ENCODE data around the gene LEMD1.

- TF ChIP-seq EZH2 (IDR thresholded peaks at IDR 0.05; ENCODE audit: insufficient read depth, poor library complexity, severe bottlenecking), result no peak
- no peak for TF ChIP-seq EZH2phosphoT487 (IDR thresholded peaks at IDR 0.05; ENCODE audit: insufficient read depth, low read depth)
Observed at GRCh38 chr1:205470131-205470530, 48.3 kb upstream of the LEMD1 start.
